ENCODE data around the gene C1R. TPM values are rescaled to one million over a fixed set of nuclear protein-coding genes. Genes with fewer than 3 reads are reported as not detected.

Gene C1R
- total RNA-seq (2014; rRNA removed) (4.4 and 9.6 TPM in 2 replicates), Bru-seq, nascent RNA (percentile 43 among the genes with signal in this experiment), BruChase-seq, experiment 1, labeled RNA remaining after a 6-hour chase (percentile 56 among the genes with signal in this experiment), BruChase-seq, experiment 2, labeled RNA remaining after a 2-hour chase (percentile 55 among the genes with signal in this experiment)
- long read RNA-seq, transcript C1R-215 (11 exons, 2,508 nt): major isoform, 33 of 76 reads
- long read RNA-seq, partial matches to known transcripts: 31 of 76 reads
- long read RNA-seq, other reads (novel, unspliced or antisense): 12 of 76 reads

- TF ChIP-seq EZH2phosphoT487 (IDR thresholded peaks at IDR 0.05; ENCODE audit: borderline replicate concordance, low read length): no peak
- TF ChIP-seq CTCF (conservative IDR thresholded peaks at IDR 0.05; ENCODE audit: low read depth, low read length): peak; percentile 82
- Histone ChIP-seq H3K4me3 (ENCODE audit: low read length) (peak within 1 kb of the TSS; percentile 66), H3K79me2 (ENCODE audit: low read length) (no peaks in the 10 kb centered on the region), H3F3A (ENCODE audit: low read length, unreplicated experiment) (no peaks in the 10 kb centered on the region), H3K9me3 (ENCODE audit: low read length) (no peaks in the 10 kb centered on the region), H3K9ac (ENCODE audit: low read length) (peak within 1 kb of the TSS; percentile 29; the same call in 1 of the 2 replicates), H2AFZ (ENCODE audit: low read length) (peak within 1 kb of the TSS; percentile 91), H3K27ac (ENCODE audit: low read length) (no peak within 1 kb of the TSS), H3K27me3 (ENCODE audit: low read length) (no peaks in the 10 kb centered on the region), H3K36me3 (ENCODE audit: low read depth, low read length) (no peaks in the 10 kb centered on the region), H4K20me1 (ENCODE audit: low read length) (no peaks in the 10 kb centered on the region), H3K9me2 (replicated peaks; ENCODE audit: low read length) (no peaks in the 10 kb centered on the region), H3K4me1 (ENCODE audit: insufficient read depth, low read length) (peaks cover 3% of the 10 kb centered on the region; the same call in 1 of the 2 replicates), H3K4me2 (ENCODE audit: low read length) (peak within 1 kb of the TSS; percentile 88)
- peak; percentile 63 for DNase-seq
- no TSS peak for BruUV-seq (replicated peaks)
- ChIA-PET POLR2A (ENCODE audit: unreplicated experiment) (interaction anchor here (0.5 kb wide), 1 partner anchor 148 kb away, joined by 6 read pairs; the partner anchor contains the start of gene C12orf57), CTCF (no interaction called here)
- ATAC-seq: peak; percentile 72
- intact Hi-C loops (cut with micrococcal nuclease): loop anchor here (1.0 to 2.0 kb wide), 2 partner anchors 32 to 74 kb away; partner anchors contain the start of genes C1S and LPCAT3
These were observed at the start of gene C1R for GRCh38 chr12:7092229-7092985. Gene C1R, minus strand, starts transcription at chr12:7092445. Its CDS starts 57 bp downstream, at chr12:7092388.

- no peaks in the 10 kb centered on the region for H3K9me2 ChIP-seq (replicated peaks; ENCODE audit: low read length)
- no peak overlapping the region for H3K4me2 ChIP-seq (ENCODE audit: low read length)
- no peaks in the 10 kb centered on the region for H3K9me3 ChIP-seq (ENCODE audit: low read length)
- BruUV-seq (replicated peaks): no TSS peak
- H3K4me1 ChIP-seq (ENCODE audit: insufficient read depth, low read length): no peaks in the 10 kb centered on the region
- no peak for ATAC-seq
- H3K27me3 ChIP-seq (ENCODE audit: low read length): no peaks in the 10 kb centered on the region
- no peak overlapping the region for H3K27ac ChIP-seq (ENCODE audit: low read length)
- no peaks in the 10 kb centered on the region for H4K20me1 ChIP-seq (ENCODE audit: low read length)
- no peak for DNase-seq
- intact Hi-C loops (cut with micrococcal nuclease): loop anchor here (2.0 kb wide), 2 partner anchors 47 to 497 kb away; partner anchors contain the start of gene PEX5
- no peak overlapping the region for H2AFZ ChIP-seq (ENCODE audit: low read length)
- no peaks in the 10 kb centered on the region for H3F3A ChIP-seq (ENCODE audit: low read length, unreplicated experiment)
- no peaks in the 10 kb centered on the region for H3K36me3 ChIP-seq (ENCODE audit: low read depth, low read length)
- no peaks in the 10 kb centered on the region for H3K79me2 ChIP-seq (ENCODE audit: low read length)
- TF ChIP-seq EZH2phosphoT487 (IDR thresholded peaks at IDR 0.05; ENCODE audit: borderline replicate concordance, low read length) (no peak), EZH2 (IDR thresholded peaks at IDR 0.05; ENCODE audit: low read length, unreplicated experiment) (no peak), CTCF (conservative IDR thresholded peaks at IDR 0.05; ENCODE audit: low read depth, low read length) (no peak)
- POLR2A ChIA-PET (ENCODE audit: unreplicated experiment): no interaction called here
- no peak overlapping the region for H3K4me3 ChIP-seq (ENCODE audit: low read length)
- CTCF ChIA-PET: no interaction called here
- H3K9ac ChIP-seq (ENCODE audit: low read length): no peak overlapping the region
These were observed 49.2 kb upstream of the C1R start for GRCh38 chr12:7141351-7142005.
